ENCODE data around the gene USP4.

Gene USP4

GRCh38 chr3:49296781-49297411 lies 43.0 kb downstream of the USP4 start:
- H3K9me3 ChIP-seq (ENCODE audit: control insufficient read depth, low read length) = no peaks in the 10 kb centered on the region
- no peaks in the 10 kb centered on the region for H3K4me1 ChIP-seq (ENCODE audit: control insufficient read depth, insufficient read depth, low read length, poor library complexity, severe bottlenecking)
- no peak overlapping the region for H3K4me3 ChIP-seq (ENCODE audit: extremely low read depth, insufficient read depth, low read length, poor library complexity, severe bottlenecking)
- no peak overlapping the region for H3K27ac ChIP-seq (ENCODE audit: low read depth, low read length, severe bottlenecking)
- WGBS, 2 experiments (ENCODE audit: insufficient coverage in 2 of 2) = no CpG with 5 or more reads among the region's 2 CpGs
- peaks cover 91% of the 10 kb centered on the region for H3K36me3 ChIP-seq (ENCODE audit: control insufficient read depth, insufficient read depth, low read length)

GRCh38 chr3:49295489-49296058 lies 44.3 kb downstream of the USP4 start:
- Histone ChIP-seq H3K4me1 (ENCODE audit: control insufficient read depth, insufficient read depth, low read length, poor library complexity, severe bottlenecking) (no peaks in the 10 kb centered on the region), H3K9me3 (ENCODE audit: control insufficient read depth, low read length) (no peaks in the 10 kb centered on the region), H3K36me3 (ENCODE audit: control insufficient read depth, insufficient read depth, low read length) (peaks cover 92% of the 10 kb centered on the region), H3K4me3 (ENCODE audit: extremely low read depth, insufficient read depth, low read length, poor library complexity, severe bottlenecking) (no peak overlapping the region), H3K27ac (ENCODE audit: low read depth, low read length, severe bottlenecking) (no peak overlapping the region)
- 83 to 96% methylated on average over 1 to 3 of the region's 11 CpGs for WGBS, 2 experiments (ENCODE audit: insufficient coverage in 2 of 2)

GRCh38 chr3:49294343-49294742 lies 45.5 kb downstream of the USP4 start:
- no peak overlapping the region for H3K4me3 ChIP-seq (ENCODE audit: extremely low read depth, insufficient read depth, low read length, poor library complexity, severe bottlenecking)
- 98% methylated on average over 8 of the region's 8 CpGs for WGBS, 2 experiments (ENCODE audit: insufficient coverage in 2 of 2)
- no peak overlapping the region for H3K27ac ChIP-seq (ENCODE audit: low read depth, low read length, severe bottlenecking)
- H3K9me3 ChIP-seq (ENCODE audit: control insufficient read depth, low read length) = no peaks in the 10 kb centered on the region
- H3K4me1 ChIP-seq (ENCODE audit: control insufficient read depth, insufficient read depth, low read length, poor library complexity, severe bottlenecking) = no peaks in the 10 kb centered on the region
- H3K36me3 ChIP-seq (ENCODE audit: control insufficient read depth, insufficient read depth, low read length) = peaks cover 91% of the 10 kb centered on the region

- 94% methylated on average over 5 of the region's 6 CpGs for WGBS, 2 experiments (ENCODE audit: insufficient coverage in 2 of 2)
- no peak overlapping the region for H3K4me3 ChIP-seq (ENCODE audit: extremely low read depth, insufficient read depth, low read length, poor library complexity, severe bottlenecking)
- no peaks in the 10 kb centered on the region for H3K9me3 ChIP-seq (ENCODE audit: control insufficient read depth, low read length)
- no peaks in the 10 kb centered on the region for H3K4me1 ChIP-seq (ENCODE audit: control insufficient read depth, insufficient read depth, low read length, poor library complexity, severe bottlenecking)
- H3K36me3 ChIP-seq (ENCODE audit: control insufficient read depth, insufficient read depth, low read length) = peaks cover 86% of the 10 kb centered on the region
- no peak overlapping the region for H3K27ac ChIP-seq (ENCODE audit: low read depth, low read length, severe bottlenecking)
Measured at GRCh38 chr3:49283997-49284396, 55.9 kb downstream of the USP4 start.

GRCh38 chr3:49279376-49279775 lies 60.5 kb downstream of the USP4 start:
- Histone ChIP-seq H3K9me3 (ENCODE audit: control insufficient read depth, low read length) (no peaks in the 10 kb centered on the region), H3K4me1 (ENCODE audit: control insufficient read depth, insufficient read depth, low read length, poor library complexity, severe bottlenecking) (no peaks in the 10 kb centered on the region), H3K4me3 (ENCODE audit: extremely low read depth, insufficient read depth, low read length, poor library complexity, severe bottlenecking) (no peak overlapping the region), H3K27ac (ENCODE audit: low read depth, low read length, severe bottlenecking) (no peak overlapping the region), H3K36me3 (ENCODE audit: control insufficient read depth, insufficient read depth, low read length) (peaks cover 76% of the 10 kb centered on the region)

- Histone ChIP-seq H3K4me3 (ENCODE audit: extremely low read depth, insufficient read depth, low read length, poor library complexity, severe bottlenecking) (no peak overlapping the region), H3K36me3 (ENCODE audit: control insufficient read depth, insufficient read depth, low read length) (peaks cover 68% of the 10 kb centered on the region), H3K4me1 (ENCODE audit: control insufficient read depth, insufficient read depth, low read length, poor library complexity, severe bottlenecking) (no peaks in the 10 kb centered on the region), H3K9me3 (ENCODE audit: control insufficient read depth, low read length) (no peaks in the 10 kb centered on the region), H3K27ac (ENCODE audit: low read depth, low read length, severe bottlenecking) (no peak overlapping the region)
- 78 to 93% methylated on average over 1 to 3 of the region's 4 CpGs for WGBS, 2 experiments (ENCODE audit: insufficient coverage in 2 of 2)
Measured at GRCh38 chr3:49278548-49278947, 61.3 kb downstream of the USP4 start.

GRCh38 chr3:49277383-49277775 lies 62.5 kb downstream of the USP4 start:
- 100% methylated on average over 3 to 4 of the region's 9 CpGs for WGBS, 2 experiments (ENCODE audit: insufficient coverage in 2 of 2)
- H3K36me3 ChIP-seq (ENCODE audit: control insufficient read depth, insufficient read depth, low read length) = peaks cover 61% of the 10 kb centered on the region
- H3K4me1 ChIP-seq (ENCODE audit: control insufficient read depth, insufficient read depth, low read length, poor library complexity, severe bottlenecking) = no peaks in the 10 kb centered on the region
- H3K9me3 ChIP-seq (ENCODE audit: control insufficient read depth, low read length) = no peaks in the 10 kb centered on the region
- H3K4me3 ChIP-seq (ENCODE audit: extremely low read depth, insufficient read depth, low read length, poor library complexity, severe bottlenecking) = no peak overlapping the region
- H3K27ac ChIP-seq (ENCODE audit: low read depth, low read length, severe bottlenecking) = no peak overlapping the region

GRCh38 chr3:49276475-49277382 lies 63.1 kb downstream of the USP4 start, which contains the start of gene C3orf62:
C3orf62 (minus strand) TSS chr3:49277232; CDS start chr3:49276872, 360 bp downstream.
- no peaks in the 10 kb centered on the region for H3K9me3 ChIP-seq (ENCODE audit: control insufficient read depth, low read length)
- no peak within 1 kb of the TSS for H3K27ac ChIP-seq (ENCODE audit: low read depth, low read length, severe bottlenecking)
- no peaks in the 10 kb centered on the region for H3K4me1 ChIP-seq (ENCODE audit: control insufficient read depth, insufficient read depth, low read length, poor library complexity, severe bottlenecking)
- peaks cover 58% of the 10 kb centered on the region for H3K36me3 ChIP-seq (ENCODE audit: control insufficient read depth, insufficient read depth, low read length)
- no peak within 1 kb of the TSS for H3K4me3 ChIP-seq (ENCODE audit: extremely low read depth, insufficient read depth, low read length, poor library complexity, severe bottlenecking)
- 94 to 97% methylated on average over 38 to 50 of the region's 51 CpGs for WGBS, 2 experiments (ENCODE audit: insufficient coverage in 2 of 2)

GRCh38 chr3:49273825-49274532 lies 65.9 kb downstream of the USP4 start:
- Histone ChIP-seq H3K4me1 (ENCODE audit: control insufficient read depth, insufficient read depth, low read length, poor library complexity, severe bottlenecking) (no peaks in the 10 kb centered on the region), H3K9me3 (ENCODE audit: control insufficient read depth, low read length) (no peaks in the 10 kb centered on the region), H3K4me3 (ENCODE audit: extremely low read depth, insufficient read depth, low read length, poor library complexity, severe bottlenecking) (no peak overlapping the region), H3K27ac (ENCODE audit: low read depth, low read length, severe bottlenecking) (no peak overlapping the region), H3K36me3 (ENCODE audit: control insufficient read depth, insufficient read depth, low read length) (peaks cover 58% of the 10 kb centered on the region)
- 96 to 100% methylated on average over 5 to 7 of the region's 11 CpGs for WGBS, 2 experiments (ENCODE audit: insufficient coverage in 2 of 2)

GRCh38 chr3:49271047-49271446 lies 68.8 kb downstream of the USP4 start:
- no peaks in the 10 kb centered on the region for H3K9me3 ChIP-seq (ENCODE audit: control insufficient read depth, low read length)
- 89 to 94% methylated on average over 2 to 3 of the region's 4 CpGs for WGBS, 2 experiments (ENCODE audit: insufficient coverage in 2 of 2)
- no peaks in the 10 kb centered on the region for H3K4me1 ChIP-seq (ENCODE audit: control insufficient read depth, insufficient read depth, low read length, poor library complexity, severe bottlenecking)
- H3K27ac ChIP-seq (ENCODE audit: low read depth, low read length, severe bottlenecking) = no peak overlapping the region
- peaks cover 29% of the 10 kb centered on the region for H3K36me3 ChIP-seq (ENCODE audit: control insufficient read depth, insufficient read depth, low read length)
- H3K4me3 ChIP-seq (ENCODE audit: extremely low read depth, insufficient read depth, low read length, poor library complexity, severe bottlenecking) = no peak overlapping the region

Data from mesodermal cell (in vitro differentiated cells).